Panc1 (cell line): ENCODE data around the gene CBARP. TPM values are rescaled to one million over a fixed set of nuclear protein-coding genes. Genes with fewer than 3 reads are reported as not detected.

Experiments
- ATAC-seq: fragments of 200-7000 bp; cut with Tn5 transposase; 2 replicates; pipeline ENCODE4 v1.9.1; 2020; ENCODE audit warnings: mild to moderate bottlenecking, moderate library complexity
- BruUV-seq: library from RNA; stranded (reverse); fragments of 400-500 nt; replicated peaks from 2 replicates; lab custom pipeline; 2021; lab: Mats Ljungman, UMichigan
- CTCF ChIA-PET: fragments of 300-600 bp; sonication (Branson Sonifier 250); formaldehyde crosslinking; loops from one replicate; lab custom pipeline; 2022; ENCODE audit warnings: antibody characterized with exemption; lab: Charles Lee
- POLR2A ChIA-PET: fragments of 300-600 bp; sonication (Branson Sonifier 250); formaldehyde crosslinking; loops from one replicate; lab custom pipeline; 2022; ENCODE audit warnings: antibody characterized with exemption; lab: Charles Lee
- DNase-seq: peaks from one replicate; pipeline ENCODE4 v3.0.0-alpha.2; 2010; ENCODE audit warnings: low read depth, low spot score
- H3K27ac ChIP-seq: 2 replicates; pipeline ENCODE4 v1.5.1; 2011; ENCODE audit warnings: mild to moderate bottlenecking, low read length, inconsistent platforms
- H3K27me3 ChIP-seq: fragments of 200-500 bp; sonication (Bioruptor generic); 2 replicates; pipeline ENCODE4 v1.6.0; 2014; ENCODE audit warnings: low read length, inconsistent platforms; ENCODE audit not compliant: control insufficient read depth, insufficient read depth
- H3K36me3 ChIP-seq: fragments of 200-500 bp; sonication (Bioruptor generic); 2 replicates; pipeline ENCODE4 v1.5.1; 2014; ENCODE audit warnings: inconsistent platforms, mild to moderate bottlenecking, low read length, moderate library complexity; ENCODE audit not compliant: control insufficient read depth, insufficient read depth
- H3K4me1 ChIP-seq: 2 replicates; pipeline ENCODE4 v1.5.1; 2011; ENCODE audit warnings: inconsistent platforms, mild to moderate bottlenecking, low read length, moderate library complexity; ENCODE audit not compliant: control insufficient read depth, insufficient read depth
- H3K4me3 ChIP-seq, 2 experiments: 2 replicates each; pipeline ENCODE4 v1.5.1; 2011 to 2012; ENCODE audit warnings: low read depth in 2 of 2, low read length in 2 of 2, mild to moderate bottlenecking in 2 of 2, inconsistent platforms in 1 of 2, moderate library complexity in 1 of 2
- H3K9me3 ChIP-seq: fragments of 200-500 bp; sonication (Bioruptor generic); 2 replicates; pipeline ENCODE4 v1.5.1; 2014; ENCODE audit warnings: low read depth, mild to moderate bottlenecking, inconsistent platforms, low read length, moderate library complexity; ENCODE audit not compliant: control insufficient read depth, insufficient read depth
- CTCF ChIP-seq: fragments of 450-650 bp; IDR thresholded peaks from 2 replicates; pipeline ENCODE4 v1.5.1; 2017; ENCODE audit warnings: mild to moderate bottlenecking
- POLR2AphosphoS5 ChIP-seq: IDR thresholded peaks from 2 replicates; pipeline ENCODE4 v1.6.1; 2012; ENCODE audit warnings: mild to moderate bottlenecking, low read depth, low read length, moderate library complexity
- REST ChIP-seq, 2 experiments: IDR thresholded peaks; 2 replicates each; pipeline ENCODE4 v1.6.1; 2011 to 2012; ENCODE audit warnings: low read depth in 2 of 2, control low read depth in 1 of 2, low read length in 1 of 2, mild to moderate bottlenecking in 1 of 2, moderate library complexity in 1 of 2; ENCODE audit not compliant: insufficient read depth in 1 of 2
- SIN3A ChIP-seq: IDR thresholded peaks from 2 replicates; pipeline ENCODE4 v1.6.1; 2012; ENCODE audit warnings: low read depth, mild to moderate bottlenecking, low read length, moderate library complexity, borderline replicate concordance; ENCODE audit not compliant: insufficient read depth
- TCF7L2 ChIP-seq: IDR thresholded peaks from 2 replicates; pipeline ENCODE4 v1.6.1; 2011; ENCODE audit warnings: mild to moderate bottlenecking, low read depth, low read length, inconsistent platforms
- in situ Hi-C: cut with HindIII; loops from 2 replicates; pipeline ENCODE4 v1.10.0; 2016; ENCODE audit warnings: low sequenced_read_pairs, low pct_unique_long_range_greater_than_20kb
- intact Hi-C: fragments of 100-400 bp; cut with micrococcal nuclease; formaldehyde crosslinking; loops from one replicate; pipeline ENCODE4 v1.10.0; 2022; ENCODE audit not compliant: unreplicated experiment
- total RNA-seq: library from RNA; stranded (reverse); gene quantifications from one replicate; pipeline ENCODE4 v1.2.1, GENCODE V29; 2021; ENCODE audit not compliant: unreplicated experiment

CBARP gene
- total RNA-seq, 1 experiment from 2014 or later = 14.5 TPM

GRCh38 chr19:1266916-1267476, 29.2 kb upstream of the CBARP start:
- no TSS peak for BruUV-seq
- ChIA-PET POLR2A (interaction anchor here (0.5 to 0.6 kb wide), 2 partner anchors 15 to 115 kb away, joined by 9 to 11 read pairs; no protein-coding TSS in a partner anchor), CTCF (interaction anchor here (0.6 to 2.0 kb wide), 8 partner anchors 8 to 348 kb away, joined by 3 to 46 read pairs (median 7); no protein-coding TSS in a partner anchor)
- in situ Hi-C loops = no loop called here
- DNase-seq (no peak), ATAC-seq (peak; percentile 18; the same call in 1 of the 2 replicates)
- intact Hi-C loops = no loop called here
- peak overlapping the region; percentile 45 to 57 for H3K4me3 ChIP-seq
- peak overlapping the region; percentile 57 for H3K27ac ChIP-seq
- TF ChIP-seq SIN3A (0 out of 2 replicates have a peak, but pooled peaks have one; percentile 59), REST (IDR thresholded peaks at IDR 0.05; ENCODE audit: insufficient read depth in 1 of 2, low read depth in 2 of 2, low read length in 1 of 2) (no peak), CTCF (peak; percentile 91)
- H3K36me3 ChIP-seq = no peaks in the 10 kb centered on the region; the same call in 1 of the 2 replicates
- no peaks in the 10 kb centered on the region for H3K27me3 ChIP-seq
- H3K9me3 ChIP-seq = no peaks in the 10 kb centered on the region
- peaks cover 43% of the 10 kb centered on the region for H3K4me1 ChIP-seq

GRCh38 chr19:1266129-1266915, 28.5 kb upstream of the CBARP start:
- H3K27me3 ChIP-seq = no peaks in the 10 kb centered on the region
- ATAC-seq = peak; percentile 58
- in situ Hi-C loops (no loop called here), intact Hi-C loops (no loop called here)
- peak overlapping the region; percentile 45 to 57 for H3K4me3 ChIP-seq
- H3K36me3 ChIP-seq = no peaks in the 10 kb centered on the region; the same call in 1 of the 2 replicates
- TF ChIP-seq CTCF = no peak
- TF ChIP-seq SIN3A = no peak
- peak; percentile 88 for TF ChIP-seq TCF7L2
- TF ChIP-seq REST (IDR thresholded peaks at IDR 0.05; ENCODE audit: insufficient read depth in 1 of 2, low read depth in 2 of 2, low read length in 1 of 2) = no peak
- no peak for TF ChIP-seq POLR2AphosphoS5
- no peak for DNase-seq
- ChIA-PET POLR2A (interaction anchor here (0.5 to 0.6 kb wide), 3 partner anchors 14 to 116 kb away, joined by 9 to 11 read pairs (median 10); no protein-coding TSS in a partner anchor), CTCF (interaction anchor here (0.6 to 2.0 kb wide), 8 partner anchors 9 to 348 kb away, joined by 3 to 46 read pairs (median 6); no protein-coding TSS in a partner anchor)
- H3K9me3 ChIP-seq = no peaks in the 10 kb centered on the region
- H3K27ac ChIP-seq = peak overlapping the region; percentile 71
- H3K4me1 ChIP-seq = peaks cover 43% of the 10 kb centered on the region
- no TSS peak for BruUV-seq
